Body of pancreas (tissue), 4 donors: ENCODE data around the gene CFLAR. TPM values are rescaled to one million over a fixed set of nuclear protein-coding genes. Genes with fewer than 3 reads are reported as not detected.
"Not testable (repeated sequence)": the region's sequence is repeated elsewhere in the genome, so short reads cannot be mapped to it uniquely, and the experiment has no call there.

ENCODE experiments used
- ATAC-seq: fragments of 150-250 bp; one replicate; pipeline ENCODE4 v1.9.1; 2016
- DNase-seq, 4 donors: peaks; one replicate each; pipeline ENCODE4 v3.0.0-alpha.2; 2019
- H3K27ac ChIP-seq, 4 donors: fragments of 200-600 bp; sonication (generic); 1 replicate in 3 of 4; 2 replicates in 1 of 4; pipeline versions ENCODE4 v1.5.1 to v1.6.1; 2016 to 2019; ENCODE audit warnings: mild to moderate bottlenecking in 1 of 4, mixed read lengths in 1 of 4, moderate library complexity in 1 of 4
- H3K27me3 ChIP-seq, 2 donors: fragments of 200-600 bp; sonication (generic); one replicate each; pipeline ENCODE4 v1.6.0; 2016; ENCODE audit warnings: mild to moderate bottlenecking in 1 of 2
- H3K36me3 ChIP-seq, 2 donors: fragments of 200-600 bp; sonication (generic); replicated peaks in 1 of 2; 2 replicates each; pipeline ENCODE4 v1.5.1; 2016; ENCODE audit warnings: low read depth in 2 of 2; ENCODE audit not compliant: insufficient read depth in 1 of 2
- H3K4me1 ChIP-seq: fragments of 200-600 bp; sonication (generic); one replicate; pipeline ENCODE4 v1.6.0; 2016
- H3K4me3 ChIP-seq, 2 donors: fragments of 200-600 bp; sonication (generic); 1 replicate in 1 of 2; 2 replicates in 1 of 2; pipeline ENCODE4 v1.5.1; 2016 to 2019
- H3K9me3 ChIP-seq, 3 donors: fragments of 200-600 bp; sonication (generic); 1 replicate in 2 of 3; 2 replicates in 1 of 3; pipeline ENCODE4 v1.5.1; 2016
- POLR2A ChIP-seq, 3 donors: fragments of 450-650 bp; IDR thresholded peaks; one replicate each; pipeline ENCODE4 v1.6.1; 2016; ENCODE audit warnings: antibody characterized with exemption in 3 of 3, mild to moderate bottlenecking in 2 of 3
- WGBS, 2 donors: methylation state at CpG; one replicate each; pipeline ENCODE4 v1.1.5; 2017; 5-methylcytosine and 5-hydroxymethylcytosine counted together
- intact Hi-C: fragments of 100-400 bp; cut with DNase I; formaldehyde crosslinking; loops from one replicate; pipeline ENCODE4 v1.15.1; 2023
- total RNA-seq, 2 donors: library from RNA; depleted of rRNA; stranded (reverse); fragments of >200 nt; gene quantifications; one replicate each; pipeline ENCODE4 v1.1.0, GENCODE V29; 2016
- TF ChIP-seq, protein P1 (sequence below), 7 experiments: fragments of 450-650 bp in 4 of 7; fragments of 200-600 bp in 3 of 7; sonication (generic) in 3 of 7; IDR thresholded peaks; one replicate each; pipeline ENCODE4 v1.5.1; 2016 to 2019; ENCODE audit warnings: antibody characterized with exemption in 7 of 7

Gene CFLAR
- total RNA-seq, 2 donors from 2014 or later: 83.3 to 113 TPM

DNA sequence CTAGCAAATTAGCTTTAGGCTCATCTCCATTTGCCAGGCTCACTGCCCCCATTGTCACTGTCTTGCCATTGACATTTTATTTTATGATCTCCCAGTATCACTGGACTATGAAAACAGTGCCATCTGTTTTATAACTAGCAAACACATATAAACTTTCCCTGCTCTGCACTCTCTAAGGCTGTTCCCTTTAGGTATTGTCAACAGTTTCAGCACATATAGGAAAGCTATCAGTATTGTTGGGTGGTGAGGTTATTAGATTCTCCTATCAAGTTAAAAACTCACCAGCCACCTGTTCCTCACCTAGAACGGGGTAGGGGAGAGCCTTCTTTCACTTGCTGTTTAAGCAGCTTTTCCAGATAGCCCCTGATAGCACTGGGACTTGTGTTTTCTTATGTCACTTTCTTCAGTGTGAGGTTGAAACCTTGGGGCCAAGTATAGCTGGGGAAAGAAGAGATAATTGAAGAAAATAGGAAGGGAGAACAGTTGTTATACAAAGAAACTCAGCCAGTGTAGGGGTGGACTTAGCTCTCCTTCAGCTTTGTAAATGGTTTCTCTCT is 32.5 kb downstream of the CFLAR start:
- 20 to 65% methylated on average over 1 of the region's 1 CpG for WGBS, 2 donors
- H3K27ac ChIP-seq: peak overlapping the region in 3 of 4 donors; percentile 19 to 76 (median 68)
- H3K27me3 ChIP-seq: no peaks in the 10 kb centered on the region
- intact Hi-C loops: no loop called here
- no peaks in the 10 kb centered on the region for H3K9me3 ChIP-seq
- H3K36me3 ChIP-seq: peaks cover 4 to 19% of the 10 kb centered on the region in 2 donors
- no peak overlapping the region for H3K4me3 ChIP-seq
- peaks cover 46% of the 10 kb centered on the region for H3K4me1 ChIP-seq
- no peak for TF ChIP-seq POLR2A (IDR thresholded peaks at IDR 0.05)
- TF ChIP-seq, protein P1, sequence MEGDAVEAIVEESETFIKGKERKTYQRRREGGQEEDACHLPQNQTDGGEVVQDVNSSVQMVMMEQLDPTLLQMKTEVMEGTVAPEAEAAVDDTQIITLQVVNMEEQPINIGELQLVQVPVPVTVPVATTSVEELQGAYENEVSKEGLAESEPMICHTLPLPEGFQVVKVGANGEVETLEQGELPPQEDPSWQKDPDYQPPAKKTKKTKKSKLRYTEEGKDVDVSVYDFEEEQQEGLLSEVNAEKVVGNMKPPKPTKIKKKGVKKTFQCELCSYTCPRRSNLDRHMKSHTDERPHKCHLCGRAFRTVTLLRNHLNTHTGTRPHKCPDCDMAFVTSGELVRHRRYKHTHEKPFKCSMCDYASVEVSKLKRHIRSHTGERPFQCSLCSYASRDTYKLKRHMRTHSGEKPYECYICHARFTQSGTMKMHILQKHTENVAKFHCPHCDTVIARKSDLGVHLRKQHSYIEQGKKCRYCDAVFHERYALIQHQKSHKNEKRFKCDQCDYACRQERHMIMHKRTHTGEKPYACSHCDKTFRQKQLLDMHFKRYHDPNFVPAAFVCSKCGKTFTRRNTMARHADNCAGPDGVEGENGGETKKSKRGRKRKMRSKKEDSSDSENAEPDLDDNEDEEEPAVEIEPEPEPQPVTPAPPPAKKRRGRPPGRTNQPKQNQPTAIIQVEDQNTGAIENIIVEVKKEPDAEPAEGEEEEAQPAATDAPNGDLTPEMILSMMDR (IDR thresholded peaks at IDR 0.05): no peak
- no peak for ATAC-seq
- DNase-seq: no peak

DNA sequence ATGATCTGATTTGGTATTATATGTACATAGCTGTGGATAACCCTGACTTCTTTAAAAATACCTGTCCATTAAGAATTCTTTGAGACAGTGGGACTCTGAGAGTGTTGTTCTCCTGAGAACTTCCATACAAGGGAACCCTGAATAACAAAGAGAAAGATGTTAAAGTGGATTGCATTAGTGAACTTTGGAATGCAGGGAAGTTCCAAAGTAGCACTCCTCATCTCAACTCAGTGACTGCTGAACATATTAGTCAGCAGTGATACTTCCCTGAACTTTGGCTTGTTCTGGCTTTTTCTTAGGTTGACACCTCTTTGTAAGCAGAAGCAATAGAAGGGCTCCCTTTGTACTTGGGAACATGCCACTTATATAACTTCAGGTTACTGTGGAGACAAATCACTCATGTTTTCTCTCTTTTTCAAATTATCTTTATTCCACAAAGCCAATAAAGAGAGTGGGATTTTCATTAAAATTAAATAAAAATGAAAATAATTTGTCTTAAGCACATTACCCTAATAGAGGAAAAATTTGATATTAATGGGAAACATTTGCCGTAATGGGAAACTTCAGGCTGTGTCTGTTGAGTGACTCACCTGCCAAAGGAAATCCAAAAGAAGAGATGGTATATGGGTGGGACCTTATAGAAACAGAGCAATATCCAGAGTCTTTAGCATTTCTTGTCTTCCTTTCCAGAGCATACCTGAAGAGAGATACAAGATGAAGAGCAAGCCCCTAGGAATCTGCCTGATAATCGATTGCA is 33.3 kb downstream of the CFLAR start:
- Histone ChIP-seq H3K4me3 (no peak overlapping the region), H3K4me1 (peaks cover 39% of the 10 kb centered on the region), H3K27me3 (no peaks in the 10 kb centered on the region), H3K9me3 (no peaks in the 10 kb centered on the region), H3K36me3 (peaks cover 4 to 19% of the 10 kb centered on the region in 2 donors), H3K27ac (peak overlapping the region in 3 of 4 donors; percentile 19 to 76 (median 68))
- WGBS, 2 donors: 98% methylated on average over 2 of the region's 2 CpGs
- DNase-seq (no peak), ATAC-seq (peak; percentile 55)
- TF ChIP-seq, protein P1 (IDR thresholded peaks at IDR 0.05): no peak
- no peak for TF ChIP-seq POLR2A (IDR thresholded peaks at IDR 0.05)
- intact Hi-C loops: no loop called here

GRCh38 chr2:201149821-201150165 is 33.8 kb downstream of the CFLAR start:
- intact Hi-C loops, H3K27me3 ChIP-seq, ATAC-seq, H3K4me3 ChIP-seq, H3K9me3 ChIP-seq, DNase-seq: not testable (repeated sequence)
- WGBS, 2 donors: 86 to 92% methylated on average over 8 of the region's 8 CpGs
- Histone ChIP-seq H3K27ac (peak overlapping the region in 2 of 4 donors; percentile 56 to 76), H3K36me3 (peaks cover 4 to 19% of the 10 kb centered on the region in 2 donors), H3K4me1 (peaks cover 33% of the 10 kb centered on the region)

- intact Hi-C loops: no loop called here
- H3K36me3 ChIP-seq: peaks cover 4 to 18% of the 10 kb centered on the region in 2 donors
- WGBS, 2 donors: 89 to 97% methylated on average over 3 of the region's 3 CpGs
Measured at GRCh38 chr2:201150454-201151020, 34.6 kb downstream of the CFLAR start.

More at GRCh38 chr2:201150454-201151020, 34.6 kb downstream of the CFLAR start:
- Histone ChIP-seq H3K27ac (peak overlapping the region in 3 of 4 donors; percentile 38 to 76 (median 56)), H3K4me3 (no peak overlapping the region), H3K27me3 (no peaks in the 10 kb centered on the region), H3K9me3 (no peaks in the 10 kb centered on the region), H3K4me1 (peaks cover 30% of the 10 kb centered on the region)
- ATAC-seq (no peak), DNase-seq (no peak)
- TF ChIP-seq, protein P1 (IDR thresholded peaks at IDR 0.05): no peak
